Vagina (tissue), 2 donors: Measurements from ENCODE around the gene FBXO36. TPM values are rescaled to one million over a fixed set of nuclear protein-coding genes. Genes with fewer than 3 reads are reported as not detected.

Source experiments
- DNase-seq, 2 donors: peaks; one replicate each; pipeline ENCODE4 v3.0.0-alpha.2; 2017; ENCODE audit errors: extremely low spot score in 2 of 2
- H3K27ac ChIP-seq: fragments of 200-600 bp; sonication (generic); one replicate; pipeline ENCODE4 v1.5.1; 2019
- H3K27me3 ChIP-seq: fragments of 200-600 bp; sonication (generic); one replicate; pipeline ENCODE4 v1.5.1; 2019
- H3K36me3 ChIP-seq, 2 donors: fragments of 200-600 bp; sonication (generic); one replicate each; pipeline ENCODE4 v1.5.1; 2017 to 2019
- H3K4me1 ChIP-seq: fragments of 200-600 bp; sonication (generic); one replicate; pipeline ENCODE4 v1.5.1; 2019
- H3K4me3 ChIP-seq, 2 donors: fragments of 200-600 bp; sonication (generic); 1 replicate in 1 of 2; 2 replicates in 1 of 2; pipeline ENCODE4 v1.5.1; 2016 to 2019
- H3K9me3 ChIP-seq: fragments of 200-600 bp; sonication (generic); one replicate; pipeline ENCODE4 v1.5.1; 2019
- POLR2A ChIP-seq, 2 donors: fragments of 450-650 bp; IDR thresholded peaks; one replicate each; pipeline ENCODE4 v1.6.1; 2017; ENCODE audit warnings: antibody characterized with exemption in 2 of 2, mild to moderate bottlenecking in 2 of 2, moderate library complexity in 2 of 2
- POLR2AphosphoS5 ChIP-seq, 2 donors: sonication (generic); formaldehyde crosslinking; IDR thresholded peaks; one replicate each; pipeline ENCODE4 v1.9.0; 2017; ENCODE audit warnings: antibody characterized with exemption in 2 of 2, mild to moderate bottlenecking in 2 of 2, low read depth in 1 of 2; ENCODE audit not compliant: insufficient read depth in 1 of 2
- intact Hi-C: fragments of 100-400 bp; cut with DNase I; formaldehyde crosslinking; loops from one replicate; pipeline ENCODE4 v1.15.1; 2023
- total RNA-seq: library from RNA; depleted of rRNA; stranded (reverse); fragments of >200 nt; gene quantifications from one replicate; pipeline ENCODE4 v1.2.3, GENCODE V29; 2016
- TF ChIP-seq, protein P1 (sequence below), 3 experiments: fragments of 450-650 bp in 2 of 3; fragments of 200-600 bp in 1 of 3; sonication (generic) in 1 of 3; IDR thresholded peaks; one replicate each; pipeline ENCODE4 v1.5.1; 2017 to 2019; ENCODE audit warnings: antibody characterized with exemption in 3 of 3, mild to moderate bottlenecking in 2 of 3, moderate library complexity in 2 of 3

Gene FBXO36
- total RNA-seq, 1 donor from 2014 or later, result 1.7 TPM

DNA sequence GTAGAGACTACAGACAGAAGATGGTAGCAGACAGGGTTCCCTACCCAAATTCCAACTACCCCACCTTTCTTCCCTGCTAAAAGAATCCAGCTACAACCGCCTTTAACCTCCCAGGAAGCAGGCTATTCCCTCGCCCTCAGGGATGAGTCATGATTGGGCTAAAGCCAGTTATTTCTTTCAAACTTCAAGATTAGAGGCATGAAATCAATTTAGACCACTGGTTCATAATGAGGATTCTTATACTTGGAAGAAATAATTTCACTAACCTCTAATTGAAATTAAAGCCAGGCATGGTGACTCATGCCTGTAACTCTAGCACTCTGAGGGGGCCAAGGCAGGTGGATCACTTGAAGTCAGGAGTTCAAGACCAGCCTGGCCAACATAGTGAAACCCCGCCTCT lies 20.5 kb upstream of the FBXO36 start:
- Histone ChIP-seq H3K4me3 (no peak overlapping the region), H3K36me3 (no peaks in the 10 kb centered on the region), H3K4me1 (peaks cover 45% of the 10 kb centered on the region), H3K9me3 (no peaks in the 10 kb centered on the region), H3K27me3 (no peaks in the 10 kb centered on the region), H3K27ac (no peak overlapping the region)
- TF ChIP-seq, protein P1, sequence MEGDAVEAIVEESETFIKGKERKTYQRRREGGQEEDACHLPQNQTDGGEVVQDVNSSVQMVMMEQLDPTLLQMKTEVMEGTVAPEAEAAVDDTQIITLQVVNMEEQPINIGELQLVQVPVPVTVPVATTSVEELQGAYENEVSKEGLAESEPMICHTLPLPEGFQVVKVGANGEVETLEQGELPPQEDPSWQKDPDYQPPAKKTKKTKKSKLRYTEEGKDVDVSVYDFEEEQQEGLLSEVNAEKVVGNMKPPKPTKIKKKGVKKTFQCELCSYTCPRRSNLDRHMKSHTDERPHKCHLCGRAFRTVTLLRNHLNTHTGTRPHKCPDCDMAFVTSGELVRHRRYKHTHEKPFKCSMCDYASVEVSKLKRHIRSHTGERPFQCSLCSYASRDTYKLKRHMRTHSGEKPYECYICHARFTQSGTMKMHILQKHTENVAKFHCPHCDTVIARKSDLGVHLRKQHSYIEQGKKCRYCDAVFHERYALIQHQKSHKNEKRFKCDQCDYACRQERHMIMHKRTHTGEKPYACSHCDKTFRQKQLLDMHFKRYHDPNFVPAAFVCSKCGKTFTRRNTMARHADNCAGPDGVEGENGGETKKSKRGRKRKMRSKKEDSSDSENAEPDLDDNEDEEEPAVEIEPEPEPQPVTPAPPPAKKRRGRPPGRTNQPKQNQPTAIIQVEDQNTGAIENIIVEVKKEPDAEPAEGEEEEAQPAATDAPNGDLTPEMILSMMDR (IDR thresholded peaks at IDR 0.05), result no peak
- TF ChIP-seq POLR2AphosphoS5 (IDR thresholded peaks at IDR 0.05; ENCODE audit: insufficient read depth in 1 of 2, low read depth in 1 of 2) (no peak), POLR2A (IDR thresholded peaks at IDR 0.05) (no peak)
- intact Hi-C loops, result no loop called here
- no peak for DNase-seq

DNA sequence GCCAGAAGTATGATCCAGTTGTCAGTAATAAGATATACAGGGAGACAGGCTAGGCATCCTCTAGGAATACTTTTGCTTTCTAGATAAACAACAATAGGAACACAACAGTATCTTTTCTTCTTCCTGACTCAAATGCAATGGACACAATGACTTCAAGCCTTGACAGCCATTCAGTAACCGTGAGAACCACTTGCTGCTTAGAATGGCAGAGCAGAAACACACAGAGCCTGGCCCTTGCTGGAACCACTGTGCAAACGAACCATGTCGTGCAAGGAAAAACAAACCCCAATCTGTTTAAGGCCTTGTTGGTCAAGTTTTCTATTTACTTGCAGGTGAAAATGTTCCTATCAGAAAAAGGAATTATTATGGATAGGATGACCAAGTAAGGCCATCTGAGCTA lies 19.3 kb upstream of the FBXO36 start:
- Histone ChIP-seq H3K4me3 (no peak overlapping the region), H3K36me3 (peaks cover 0 to 1% of the 10 kb centered on the region in 2 donors), H3K27me3 (no peaks in the 10 kb centered on the region), H3K9me3 (no peaks in the 10 kb centered on the region), H3K27ac (no peak overlapping the region), H3K4me1 (peaks cover 39% of the 10 kb centered on the region)
- intact Hi-C loops, result no loop called here
- DNase-seq, result no peak
- TF ChIP-seq, protein P1 (IDR thresholded peaks at IDR 0.05), result no peak
- no peak for TF ChIP-seq POLR2AphosphoS5 (IDR thresholded peaks at IDR 0.05; ENCODE audit: insufficient read depth in 1 of 2, low read depth in 1 of 2)
- TF ChIP-seq POLR2A (IDR thresholded peaks at IDR 0.05), result no peak

GRCh38 chr2:229905601-229906000 lies 16.7 kb upstream of the FBXO36 start:
- no peak for DNase-seq
- peaks cover 28% of the 10 kb centered on the region for H3K4me1 ChIP-seq

DNA sequence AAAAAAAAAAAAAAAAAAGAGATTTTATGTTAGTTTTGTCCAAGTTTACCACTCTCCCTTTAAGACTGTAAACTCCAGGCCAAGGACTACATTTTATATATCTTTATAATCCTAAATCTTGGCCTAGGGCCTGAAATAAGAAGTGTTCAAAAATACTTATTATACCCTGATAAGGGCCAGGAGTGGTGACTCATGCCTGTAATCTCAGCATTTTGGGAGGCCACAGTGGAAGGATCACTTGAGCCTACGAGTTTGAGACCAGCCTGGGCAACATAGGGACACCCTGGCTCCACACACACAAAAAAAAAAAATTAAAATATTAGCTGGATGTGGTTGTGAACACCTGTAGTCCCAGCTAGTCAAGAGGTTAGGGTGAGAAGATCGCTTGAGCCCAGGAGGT lies 13.2 kb upstream of the FBXO36 start:
- H3K4me3 ChIP-seq, result no peak overlapping the region
- intact Hi-C loops, result no loop called here
- TF ChIP-seq POLR2A (IDR thresholded peaks at IDR 0.05) (no peak), POLR2AphosphoS5 (IDR thresholded peaks at IDR 0.05; ENCODE audit: insufficient read depth in 1 of 2, low read depth in 1 of 2) (no peak)
- TF ChIP-seq, protein P1 (IDR thresholded peaks at IDR 0.05), result no peak

More at GRCh38 chr2:229905601-229906000, 16.7 kb upstream of the FBXO36 start:
- peaks cover 0 to 9% of the 10 kb centered on the region in 2 donors for H3K36me3 ChIP-seq
- no peak overlapping the region for H3K27ac ChIP-seq
- no peaks in the 10 kb centered on the region for H3K9me3 ChIP-seq
- intact Hi-C loops, result no loop called here
- H3K4me3 ChIP-seq, result no peak overlapping the region
- H3K27me3 ChIP-seq, result no peaks in the 10 kb centered on the region
- TF ChIP-seq POLR2AphosphoS5 (IDR thresholded peaks at IDR 0.05; ENCODE audit: insufficient read depth in 1 of 2, low read depth in 1 of 2) (no peak), POLR2A (IDR thresholded peaks at IDR 0.05) (no peak)
- TF ChIP-seq, protein P1 (IDR thresholded peaks at IDR 0.05), result no peak

DNA sequence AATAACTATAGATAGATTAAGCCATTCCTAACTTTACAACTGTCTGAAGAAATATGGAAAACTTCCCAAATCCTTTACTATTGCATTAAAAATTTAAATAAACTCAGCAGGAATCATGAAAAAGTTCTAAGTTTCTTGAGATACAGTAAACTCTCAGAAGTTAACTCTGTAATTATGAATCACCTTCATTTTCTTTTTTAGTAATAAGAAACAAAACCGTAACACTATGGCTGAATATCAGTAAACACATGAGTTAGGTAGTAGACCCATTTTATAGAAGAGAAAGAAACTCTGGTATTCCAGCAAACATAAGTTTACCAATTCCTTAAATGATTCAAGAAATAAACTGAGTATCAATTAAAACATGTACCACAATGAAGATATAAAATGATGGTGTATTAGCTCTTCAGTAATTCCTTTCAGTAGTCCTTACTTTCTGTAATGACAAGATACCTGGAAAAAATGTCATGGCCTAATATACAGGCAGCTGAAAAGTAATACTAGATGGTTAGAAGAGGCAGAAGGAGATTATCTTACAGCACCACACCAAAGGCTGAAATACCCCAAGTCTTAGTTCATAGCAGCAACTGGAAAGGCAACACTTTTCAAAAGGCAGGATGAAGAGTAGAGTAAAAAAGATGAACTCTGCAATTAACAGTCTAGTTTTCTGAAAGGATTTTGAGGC lies 12.0 kb upstream of the FBXO36 start:
- H3K9me3 ChIP-seq, result no peaks in the 10 kb centered on the region
- H3K4me1 ChIP-seq, result peaks cover 50% of the 10 kb centered on the region
- H3K4me3 ChIP-seq, result no peak overlapping the region
- intact Hi-C loops, result no loop called here
- TF ChIP-seq POLR2A (IDR thresholded peaks at IDR 0.05), result no peak
- TF ChIP-seq, protein P1 (IDR thresholded peaks at IDR 0.05), result no peak
- TF ChIP-seq POLR2AphosphoS5 (IDR thresholded peaks at IDR 0.05; ENCODE audit: insufficient read depth in 1 of 2, low read depth in 1 of 2), result no peak
- H3K27ac ChIP-seq, result no peak overlapping the region
- DNase-seq, result no peak
- no peaks in the 10 kb centered on the region for H3K27me3 ChIP-seq
- peaks cover 0 to 9% of the 10 kb centered on the region in 2 donors for H3K36me3 ChIP-seq

More for the DNA sequence above, 13.2 kb upstream of the FBXO36 start:
- Histone ChIP-seq H3K27ac (no peak overlapping the region), H3K4me1 (peaks cover 41% of the 10 kb centered on the region), H3K36me3 (peaks cover 0 to 9% of the 10 kb centered on the region in 2 donors), H3K9me3 (no peaks in the 10 kb centered on the region), H3K27me3 (no peaks in the 10 kb centered on the region)
- no peak for DNase-seq
